Panc1 (cell line): ENCODE measurements around the gene TBC1D22A. TPM values are rescaled to one million over a fixed set of nuclear protein-coding genes. Genes with fewer than 3 reads are reported as not detected.

Experiments used
- ATAC-seq: fragments of 200-7000 bp; cut with Tn5 transposase; 2 replicates; pipeline ENCODE4 v1.9.1; 2020; ENCODE audit warnings: mild to moderate bottlenecking, moderate library complexity
- BruUV-seq: library from RNA; stranded (reverse); fragments of 400-500 nt; replicated peaks from 2 replicates; lab custom pipeline; 2021; lab: Mats Ljungman, UMichigan
- CTCF ChIA-PET: fragments of 300-600 bp; sonication (Branson Sonifier 250); formaldehyde crosslinking; loops from one replicate; lab custom pipeline; 2022; ENCODE audit warnings: antibody characterized with exemption; lab: Charles Lee
- POLR2A ChIA-PET: fragments of 300-600 bp; sonication (Branson Sonifier 250); formaldehyde crosslinking; loops from one replicate; lab custom pipeline; 2022; ENCODE audit warnings: antibody characterized with exemption; lab: Charles Lee
- DNase-seq: peaks from one replicate; pipeline ENCODE4 v3.0.0-alpha.2; 2010; ENCODE audit warnings: low read depth, low spot score
- H3K27ac ChIP-seq: 2 replicates; pipeline ENCODE4 v1.5.1; 2011; ENCODE audit warnings: mild to moderate bottlenecking, low read length, inconsistent platforms
- H3K27me3 ChIP-seq: fragments of 200-500 bp; sonication (Bioruptor generic); 2 replicates; pipeline ENCODE4 v1.6.0; 2014; ENCODE audit warnings: low read length, inconsistent platforms; ENCODE audit not compliant: control insufficient read depth, insufficient read depth
- H3K36me3 ChIP-seq: fragments of 200-500 bp; sonication (Bioruptor generic); 2 replicates; pipeline ENCODE4 v1.5.1; 2014; ENCODE audit warnings: inconsistent platforms, mild to moderate bottlenecking, low read length, moderate library complexity; ENCODE audit not compliant: control insufficient read depth, insufficient read depth
- H3K4me1 ChIP-seq: 2 replicates; pipeline ENCODE4 v1.5.1; 2011; ENCODE audit warnings: inconsistent platforms, mild to moderate bottlenecking, low read length, moderate library complexity; ENCODE audit not compliant: control insufficient read depth, insufficient read depth
- H3K4me3 ChIP-seq, 2 experiments: 2 replicates each; pipeline ENCODE4 v1.5.1; 2011 to 2012; ENCODE audit warnings: low read depth in 2 of 2, low read length in 2 of 2, mild to moderate bottlenecking in 2 of 2, inconsistent platforms in 1 of 2, moderate library complexity in 1 of 2
- H3K9me3 ChIP-seq: fragments of 200-500 bp; sonication (Bioruptor generic); 2 replicates; pipeline ENCODE4 v1.5.1; 2014; ENCODE audit warnings: low read depth, mild to moderate bottlenecking, inconsistent platforms, low read length, moderate library complexity; ENCODE audit not compliant: control insufficient read depth, insufficient read depth
- POLR2AphosphoS5 ChIP-seq: IDR thresholded peaks from 2 replicates; pipeline ENCODE4 v1.6.1; 2012; ENCODE audit warnings: mild to moderate bottlenecking, low read depth, low read length, moderate library complexity
- REST ChIP-seq, 2 experiments: IDR thresholded peaks; 2 replicates each; pipeline ENCODE4 v1.6.1; 2011 to 2012; ENCODE audit warnings: low read depth in 2 of 2, control low read depth in 1 of 2, low read length in 1 of 2, mild to moderate bottlenecking in 1 of 2, moderate library complexity in 1 of 2; ENCODE audit not compliant: insufficient read depth in 1 of 2
- SIN3A ChIP-seq: IDR thresholded peaks from 2 replicates; pipeline ENCODE4 v1.6.1; 2012; ENCODE audit warnings: low read depth, mild to moderate bottlenecking, low read length, moderate library complexity, borderline replicate concordance; ENCODE audit not compliant: insufficient read depth
- TCF7L2 ChIP-seq: IDR thresholded peaks from 2 replicates; pipeline ENCODE4 v1.6.1; 2011; ENCODE audit warnings: mild to moderate bottlenecking, low read depth, low read length, inconsistent platforms
- in situ Hi-C: cut with HindIII; loops from 2 replicates; pipeline ENCODE4 v1.10.0; 2016; ENCODE audit warnings: low sequenced_read_pairs, low pct_unique_long_range_greater_than_20kb
- intact Hi-C: fragments of 100-400 bp; cut with micrococcal nuclease; formaldehyde crosslinking; loops from one replicate; pipeline ENCODE4 v1.10.0; 2022; ENCODE audit not compliant: unreplicated experiment
- total RNA-seq: library from RNA; stranded (reverse); gene quantifications from one replicate; pipeline ENCODE4 v1.2.1, GENCODE V29; 2021; ENCODE audit not compliant: unreplicated experiment
- TF ChIP-seq, protein P1 (sequence below): fragments of 450-650 bp; IDR thresholded peaks from 2 replicates; pipeline ENCODE4 v1.5.1; 2017; ENCODE audit warnings: mild to moderate bottlenecking

TBC1D22A gene
- total RNA-seq, 1 experiment from 2014 or later: 28.7 TPM

- no peak for DNase-seq
- ATAC-seq: no peak
- Histone ChIP-seq H3K9me3 (no peaks in the 10 kb centered on the region), H3K4me3 (no peak overlapping the region), H3K4me1 (no peaks in the 10 kb centered on the region), H3K36me3 (no peaks in the 10 kb centered on the region), H3K27me3 (no peaks in the 10 kb centered on the region), H3K27ac (no peak overlapping the region)
- TF ChIP-seq, protein P1, sequence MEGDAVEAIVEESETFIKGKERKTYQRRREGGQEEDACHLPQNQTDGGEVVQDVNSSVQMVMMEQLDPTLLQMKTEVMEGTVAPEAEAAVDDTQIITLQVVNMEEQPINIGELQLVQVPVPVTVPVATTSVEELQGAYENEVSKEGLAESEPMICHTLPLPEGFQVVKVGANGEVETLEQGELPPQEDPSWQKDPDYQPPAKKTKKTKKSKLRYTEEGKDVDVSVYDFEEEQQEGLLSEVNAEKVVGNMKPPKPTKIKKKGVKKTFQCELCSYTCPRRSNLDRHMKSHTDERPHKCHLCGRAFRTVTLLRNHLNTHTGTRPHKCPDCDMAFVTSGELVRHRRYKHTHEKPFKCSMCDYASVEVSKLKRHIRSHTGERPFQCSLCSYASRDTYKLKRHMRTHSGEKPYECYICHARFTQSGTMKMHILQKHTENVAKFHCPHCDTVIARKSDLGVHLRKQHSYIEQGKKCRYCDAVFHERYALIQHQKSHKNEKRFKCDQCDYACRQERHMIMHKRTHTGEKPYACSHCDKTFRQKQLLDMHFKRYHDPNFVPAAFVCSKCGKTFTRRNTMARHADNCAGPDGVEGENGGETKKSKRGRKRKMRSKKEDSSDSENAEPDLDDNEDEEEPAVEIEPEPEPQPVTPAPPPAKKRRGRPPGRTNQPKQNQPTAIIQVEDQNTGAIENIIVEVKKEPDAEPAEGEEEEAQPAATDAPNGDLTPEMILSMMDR: no peak
- TF ChIP-seq SIN3A (no peak), TCF7L2 (no peak), REST (IDR thresholded peaks at IDR 0.05; ENCODE audit: insufficient read depth in 1 of 2, low read depth in 2 of 2, low read length in 1 of 2) (no peak), POLR2AphosphoS5 (no peak)
- intact Hi-C loops (no loop called here), in situ Hi-C loops (no loop called here)
- BruUV-seq: no TSS peak
- ChIA-PET CTCF (no interaction called here), POLR2A (no interaction called here)
These were observed 280.5 kb downstream of the TBC1D22A start for GRCh38 chr22:47042861-47043496.

GRCh38 chr22:47043835-47044721 is 281.6 kb downstream of the TBC1D22A start:
- Histone ChIP-seq H3K4me3 (no peak overlapping the region), H3K27me3 (no peaks in the 10 kb centered on the region), H3K4me1 (no peaks in the 10 kb centered on the region), H3K27ac (no peak overlapping the region), H3K36me3 (no peaks in the 10 kb centered on the region), H3K9me3 (no peaks in the 10 kb centered on the region)
- in situ Hi-C loops (no loop called here), intact Hi-C loops (no loop called here)
- BruUV-seq: no TSS peak
- ChIA-PET POLR2A (no interaction called here), CTCF (no interaction called here)
- no peak for DNase-seq
- ATAC-seq: peak; percentile 72
- no peak for TF ChIP-seq TCF7L2
- TF ChIP-seq SIN3A: no peak
- TF ChIP-seq, protein P1: no peak
- no peak for TF ChIP-seq POLR2AphosphoS5
- TF ChIP-seq REST (IDR thresholded peaks at IDR 0.05; ENCODE audit: insufficient read depth in 1 of 2, low read depth in 2 of 2, low read length in 1 of 2): no peak
